Raji (cell line): ENCODE measurements around the gene PCNX4.

Experiments used
- POLR2A ChIP-seq: IDR thresholded peaks from 2 replicates; pipeline ENCODE4 v1.6.1; 2011; ENCODE audit warnings: low read depth, low read length, control low read depth; ENCODE audit not compliant: insufficient read depth

The PCNX4 gene

DNA sequence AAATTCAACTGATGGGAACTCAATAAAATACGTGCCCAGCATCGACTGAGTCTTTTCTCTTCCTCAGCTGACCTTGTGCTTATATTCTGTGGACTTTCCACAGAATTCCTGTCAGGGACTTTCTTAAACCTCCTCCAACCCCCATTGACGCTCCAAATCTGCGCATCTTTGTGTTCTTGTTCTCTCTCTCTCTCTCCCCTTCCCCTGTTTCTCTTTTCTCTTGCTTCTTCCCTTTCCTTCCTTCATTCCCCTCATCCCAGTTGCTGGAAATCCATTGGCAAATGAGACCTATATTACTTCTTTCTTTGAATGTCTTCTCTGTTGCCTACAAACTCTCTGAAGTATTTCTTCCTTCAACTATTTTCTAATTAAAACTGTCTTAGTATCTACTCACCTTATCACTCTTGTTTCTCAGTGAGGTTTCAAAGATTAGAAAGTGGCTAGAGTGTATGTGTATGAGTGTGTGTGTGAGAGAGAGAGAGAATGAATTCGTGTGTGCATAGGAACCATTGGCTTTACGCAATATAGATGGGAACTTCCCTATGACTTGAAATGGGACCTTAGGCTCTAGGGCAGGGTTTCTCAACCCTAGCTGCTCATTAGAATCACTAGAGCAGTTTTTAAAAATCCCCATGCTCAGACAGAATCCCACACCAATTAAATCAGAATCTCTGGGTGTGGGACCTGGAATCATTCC is 115.3 kb downstream of the PCNX4 start:
- TF ChIP-seq POLR2A, result no peak

GRCh38 chr14:60210703-60211102 is 119.0 kb downstream of the PCNX4 start:
- no peak for TF ChIP-seq POLR2A

- no peak for TF ChIP-seq POLR2A
Observed at GRCh38 chr14:60211153-60211552, 119.4 kb downstream of the PCNX4 start.

DNA sequence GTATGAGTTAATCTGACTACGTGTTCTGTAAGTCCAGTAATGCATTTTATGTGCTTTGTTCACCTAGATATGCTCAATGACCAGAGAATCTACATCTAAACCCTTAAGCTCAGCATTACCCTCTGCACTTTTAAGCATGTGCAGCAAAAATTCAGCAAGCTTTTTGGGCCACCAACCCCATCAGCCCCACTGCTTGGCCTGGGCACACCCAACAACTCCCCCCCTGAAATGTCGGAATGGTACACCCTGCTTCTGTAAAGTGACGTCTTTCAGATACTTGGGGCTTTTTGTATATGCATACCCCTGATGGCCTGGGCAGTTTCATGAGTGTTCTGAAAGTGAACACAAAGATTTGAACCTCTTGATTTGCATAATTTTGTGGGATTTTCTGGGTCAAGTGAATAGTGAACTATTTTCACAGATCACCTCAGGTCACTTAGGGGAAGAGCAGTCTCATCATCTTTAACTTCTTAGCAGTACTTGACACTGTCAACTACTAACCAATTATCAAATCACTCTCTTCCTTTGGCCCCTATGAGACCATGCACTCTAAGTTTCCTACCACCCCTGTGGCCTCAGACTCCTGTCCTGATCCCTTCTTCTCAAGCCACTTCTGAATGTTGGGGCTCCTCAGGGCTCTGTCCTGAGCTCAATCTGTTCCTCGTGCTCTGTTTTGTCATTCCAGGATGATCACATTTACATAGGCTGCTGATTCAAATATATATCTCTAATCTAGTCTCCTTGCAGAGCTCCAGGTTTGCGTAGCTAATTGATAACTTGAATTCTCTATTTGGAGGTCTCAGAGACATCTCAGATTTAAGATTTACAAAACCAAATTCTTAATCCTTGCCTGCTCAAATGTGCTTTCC is 121.0 kb downstream of the PCNX4 start:
- TF ChIP-seq POLR2A, result 0 out of 2 replicates have a peak, but pooled peaks have one; percentile 29

DNA sequence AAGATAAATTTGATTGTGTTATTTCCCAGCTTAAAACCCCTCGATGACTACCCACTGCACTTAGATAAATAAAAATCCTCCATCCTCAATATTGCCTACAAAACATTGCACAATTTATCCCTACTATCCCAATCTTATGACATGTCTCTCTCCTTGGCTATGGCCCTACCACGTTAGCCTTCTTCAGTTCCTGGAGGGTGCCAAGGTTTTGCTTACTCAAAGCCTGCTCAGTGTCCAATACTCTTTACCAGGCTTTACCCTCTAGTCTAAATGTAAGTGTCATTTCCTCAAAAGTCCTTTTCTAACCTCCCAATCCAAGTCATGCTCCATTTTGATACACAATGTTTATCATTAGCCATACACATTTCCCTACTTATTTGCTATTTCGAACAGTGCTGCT is 122.3 kb downstream of the PCNX4 start:
- no peak for TF ChIP-seq POLR2A

GRCh38 chr14:60214415-60215126 is 122.8 kb downstream of the PCNX4 start:
- no peak for TF ChIP-seq POLR2A

DNA sequence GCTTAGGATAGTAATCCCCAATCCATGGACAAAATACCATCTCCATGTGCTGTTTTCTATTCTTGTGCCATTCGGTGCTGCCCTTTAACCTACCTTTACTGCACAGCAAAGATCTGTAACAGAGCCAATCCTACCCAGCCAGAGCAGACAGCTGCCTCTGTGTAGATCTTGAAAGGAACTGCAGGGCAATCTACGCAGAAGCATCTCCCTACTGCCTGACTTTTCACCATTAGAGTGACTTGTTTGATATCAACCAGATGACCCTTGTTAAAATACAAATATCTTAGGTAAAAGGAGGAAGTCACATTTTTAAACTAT is 123.4 kb downstream of the PCNX4 start:
- TF ChIP-seq POLR2A, result no peak

DNA sequence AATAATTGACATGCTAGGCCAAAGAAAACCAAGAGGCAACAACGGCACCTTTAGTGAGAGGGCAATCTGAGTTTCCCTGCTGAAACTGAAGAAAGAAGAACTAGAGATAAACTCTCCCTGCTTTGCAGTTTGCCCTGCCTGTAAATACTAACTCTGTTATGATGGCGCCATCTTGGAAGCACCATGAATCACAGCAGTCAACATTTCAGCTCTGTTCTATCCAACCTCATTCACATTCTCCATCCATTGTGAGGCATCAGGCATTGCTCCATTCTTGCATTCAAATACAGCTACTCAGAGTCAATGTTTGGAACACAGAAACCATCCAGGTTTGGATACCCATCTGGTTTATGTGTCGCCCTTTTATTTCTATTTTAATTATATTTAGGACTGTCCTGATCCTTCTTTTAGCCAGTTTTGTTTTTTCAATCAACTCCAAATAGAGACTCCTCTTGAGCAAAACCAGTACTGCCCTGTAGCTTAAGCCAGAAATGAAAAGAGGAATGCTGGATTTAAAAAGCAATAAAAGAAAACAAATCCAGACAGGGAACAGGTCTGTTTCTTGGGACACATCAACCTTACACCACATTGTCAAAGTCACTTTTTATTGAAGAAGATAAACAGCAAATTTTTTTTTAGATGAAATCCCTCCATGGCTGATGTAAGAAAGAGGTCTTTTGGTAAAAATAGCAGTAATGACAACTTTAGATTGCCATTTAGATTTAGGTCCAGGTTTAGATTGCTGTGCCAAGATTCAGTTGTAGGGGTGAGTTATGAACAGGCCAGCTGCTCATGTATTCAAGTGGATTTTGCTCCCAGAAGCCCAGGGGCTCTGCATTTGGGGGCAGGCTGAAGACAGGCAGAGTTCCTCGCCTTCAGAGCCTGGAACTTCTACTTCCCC is 124.0 kb downstream of the PCNX4 start:
- TF ChIP-seq POLR2A, result no peak

- TF ChIP-seq POLR2A, result no peak
Observed at GRCh38 chr14:60217713-60218112, 126.0 kb downstream of the PCNX4 start.
